DOHH2 (cell line): Measurements from ENCODE around the gene CNTN3.

Experiments used
- EZH2phosphoT487 ChIP-seq: fragments of 200-600 bp; sonication (generic); IDR thresholded peaks from 2 replicates; pipeline ENCODE4 v1.6.1; 2017; ENCODE audit warnings: borderline replicate concordance, mild to moderate bottlenecking, antibody characterized with exemption, low read length, moderate library complexity, mixed read lengths
- TF ChIP-seq, protein P1 (sequence below): fragments of 200-600 bp; sonication (generic); IDR thresholded peaks from one replicate; pipeline ENCODE4 v1.5.1; 2014; ENCODE audit warnings: antibody characterized with exemption, mild to moderate bottlenecking, low read depth, low read length; ENCODE audit not compliant: poor library complexity, severe bottlenecking

DNA sequence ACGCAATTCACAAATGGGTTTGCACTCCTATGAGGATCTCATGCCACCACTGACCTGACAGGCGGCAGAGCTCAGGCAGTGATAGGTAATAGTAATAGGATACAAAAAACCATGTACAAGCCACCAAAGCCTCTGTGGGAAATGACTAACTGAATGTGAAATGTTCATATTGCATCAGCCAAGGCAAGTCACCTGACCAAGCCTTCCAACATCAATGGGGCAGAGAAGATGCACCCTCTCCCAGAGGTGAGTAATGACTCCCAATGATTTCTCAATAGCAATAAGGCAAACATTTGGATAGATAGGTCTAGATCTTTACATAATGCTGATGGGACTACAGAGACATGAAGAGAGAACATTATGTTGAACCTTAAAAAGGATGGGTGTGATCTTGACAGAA lies 14.9 kb downstream of the CNTN3 start:
- TF ChIP-seq, protein P1, sequence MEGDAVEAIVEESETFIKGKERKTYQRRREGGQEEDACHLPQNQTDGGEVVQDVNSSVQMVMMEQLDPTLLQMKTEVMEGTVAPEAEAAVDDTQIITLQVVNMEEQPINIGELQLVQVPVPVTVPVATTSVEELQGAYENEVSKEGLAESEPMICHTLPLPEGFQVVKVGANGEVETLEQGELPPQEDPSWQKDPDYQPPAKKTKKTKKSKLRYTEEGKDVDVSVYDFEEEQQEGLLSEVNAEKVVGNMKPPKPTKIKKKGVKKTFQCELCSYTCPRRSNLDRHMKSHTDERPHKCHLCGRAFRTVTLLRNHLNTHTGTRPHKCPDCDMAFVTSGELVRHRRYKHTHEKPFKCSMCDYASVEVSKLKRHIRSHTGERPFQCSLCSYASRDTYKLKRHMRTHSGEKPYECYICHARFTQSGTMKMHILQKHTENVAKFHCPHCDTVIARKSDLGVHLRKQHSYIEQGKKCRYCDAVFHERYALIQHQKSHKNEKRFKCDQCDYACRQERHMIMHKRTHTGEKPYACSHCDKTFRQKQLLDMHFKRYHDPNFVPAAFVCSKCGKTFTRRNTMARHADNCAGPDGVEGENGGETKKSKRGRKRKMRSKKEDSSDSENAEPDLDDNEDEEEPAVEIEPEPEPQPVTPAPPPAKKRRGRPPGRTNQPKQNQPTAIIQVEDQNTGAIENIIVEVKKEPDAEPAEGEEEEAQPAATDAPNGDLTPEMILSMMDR = no peak
- no peak for TF ChIP-seq EZH2phosphoT487
